Adrenal gland (tissue), 5 donors: ENCODE data around the gene DENND5B.

Experiments
- CTCF ChIP-seq, 6 experiments: fragments of 450-650 bp in 4 of 6; fragments of 200-600 bp in 2 of 6; sonication (generic) in 1 of 6; IDR thresholded peaks; 1 replicate in 5 of 6; 2 replicates in 1 of 6; pipeline versions ENCODE4 v1.5.1 to v1.8.0; 2016 to 2021; ENCODE audit warnings: antibody characterized with exemption in 6 of 6, mild to moderate bottlenecking in 2 of 6, moderate library complexity in 1 of 6
- POLR2A ChIP-seq, 2 donors: fragments of 450-650 bp; IDR thresholded peaks; one replicate each; pipeline ENCODE4 v1.6.1; 2017; ENCODE audit warnings: antibody characterized with exemption in 2 of 2, mild to moderate bottlenecking in 2 of 2, moderate library complexity in 1 of 2
- donor health status: DM: no; HTN: no; CAD: no.

- TF ChIP-seq CTCF (IDR thresholded peaks at IDR 0.05), result no peak
- no peak for TF ChIP-seq POLR2A (IDR thresholded peaks at IDR 0.05)
Measured at GRCh38 chr12:31342286-31342685, 248.7 kb downstream of the DENND5B start.
